Mucosa of rectum (tissue), 2 donors: Measurements from ENCODE around the gene TAF4.

Source experiments
- H3K27ac ChIP-seq, 2 donors: one replicate each; pipeline ENCODE4 v1.7.0; 2013; ENCODE audit warnings: inconsistent platforms in 2 of 2, low read depth in 2 of 2, low read length in 2 of 2
- H3K27me3 ChIP-seq, 2 donors: one replicate each; pipeline ENCODE4 v1.7.0; 2013; ENCODE audit warnings: low read length in 2 of 2; ENCODE audit not compliant: control insufficient read depth in 2 of 2, insufficient read depth in 2 of 2
- H3K36me3 ChIP-seq, 2 donors: one replicate each; pipeline ENCODE4 v1.7.0; 2013; ENCODE audit warnings: low read length in 2 of 2; ENCODE audit not compliant: control insufficient read depth in 2 of 2, insufficient read depth in 2 of 2
- H3K4me1 ChIP-seq, 2 donors: one replicate each; pipeline ENCODE4 v1.7.0; 2013; ENCODE audit warnings: low read length in 2 of 2, mild to moderate bottlenecking in 1 of 2; ENCODE audit not compliant: control insufficient read depth in 2 of 2, insufficient read depth in 2 of 2
- H3K4me3 ChIP-seq, 2 donors: one replicate each; pipeline ENCODE4 v1.7.0; 2013; ENCODE audit warnings: low read length in 2 of 2
- H3K9ac ChIP-seq, 2 donors: one replicate each; pipeline ENCODE4 v1.7.0; 2013; ENCODE audit warnings: low read length in 2 of 2, low read depth in 1 of 2, mild to moderate bottlenecking in 1 of 2
- H3K9me3 ChIP-seq, 2 donors: one replicate each; pipeline ENCODE4 v1.7.0; 2013; ENCODE audit warnings: low read length in 2 of 2; ENCODE audit not compliant: control insufficient read depth in 2 of 2
- donor health status: healthy.
- donor health status: Normal muscosa, but diverticular disease.

TAF4 gene

DNA sequence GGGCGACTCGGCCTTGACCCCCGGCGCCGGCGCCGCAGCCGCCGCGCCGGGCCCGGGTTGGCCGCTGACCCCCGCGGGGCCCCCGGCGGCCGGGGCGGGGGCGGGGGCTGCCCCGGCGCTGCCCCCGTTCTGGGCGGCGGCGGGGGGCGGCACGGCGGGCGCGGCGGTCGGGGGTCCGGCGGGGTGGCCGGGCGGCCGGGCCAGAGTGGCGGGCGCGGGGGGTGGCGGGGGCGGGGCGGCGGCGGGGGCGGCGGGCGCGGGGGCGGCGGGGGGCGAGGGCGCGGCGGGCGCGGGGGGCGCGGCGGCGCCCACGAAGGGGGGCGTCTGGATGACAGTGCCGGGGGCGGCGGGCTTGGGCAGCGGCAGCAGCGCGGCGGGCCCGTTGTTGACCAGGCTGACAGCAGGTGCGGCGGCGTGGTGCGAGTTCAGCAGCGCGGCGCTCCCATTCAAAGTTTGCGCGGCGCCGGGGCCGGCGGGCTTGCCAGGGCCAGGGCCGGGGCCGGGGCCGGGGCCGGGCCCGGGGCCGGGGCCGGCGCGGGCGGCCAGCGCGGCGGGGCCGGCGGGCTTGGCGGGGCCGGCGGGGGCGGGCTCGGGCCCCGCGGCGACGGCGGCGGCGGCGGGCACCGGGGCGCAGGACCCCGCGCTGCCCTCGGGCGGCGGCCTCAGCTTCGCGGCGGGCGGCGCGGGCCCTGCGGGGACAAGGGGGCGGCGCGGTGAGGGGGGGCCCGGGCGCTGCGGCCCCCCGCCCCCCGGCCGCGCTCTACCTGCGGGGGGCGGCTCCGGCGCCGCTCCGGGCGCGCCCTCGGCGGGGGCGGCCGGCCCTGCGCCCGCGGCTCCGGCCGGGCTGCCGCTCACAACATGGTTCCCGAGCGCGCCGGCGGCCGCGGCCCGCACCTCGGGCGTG lies 659 bp downstream of the TAF4 start:
- H3K27ac ChIP-seq, result peak overlapping the region; percentile 74 to 76
- H3K4me1 ChIP-seq, result peaks cover 44 to 49% of the 10 kb centered on the region in 2 donors
- H3K9ac ChIP-seq, result peak overlapping the region in 1 of 2 donors; percentile 67
- H3K9me3 ChIP-seq, result no peaks in the 10 kb centered on the region
- H3K4me3 ChIP-seq, result peak overlapping the region; percentile 63 to 68
- no peaks in the 10 kb centered on the region for H3K27me3 ChIP-seq
- no peaks in the 10 kb centered on the region for H3K36me3 ChIP-seq

GRCh38 chr20:62063981-62064769 lies 1.5 kb downstream of the TAF4 start:
- no peaks in the 10 kb centered on the region for H3K27me3 ChIP-seq
- no peaks in the 10 kb centered on the region for H3K9me3 ChIP-seq
- H3K9ac ChIP-seq, result peak overlapping the region in 1 of 2 donors; percentile 57
- H3K4me3 ChIP-seq, result peak overlapping the region; percentile 61 to 64
- H3K4me1 ChIP-seq, result peaks cover 36 to 40% of the 10 kb centered on the region in 2 donors
- no peaks in the 10 kb centered on the region for H3K36me3 ChIP-seq
- H3K27ac ChIP-seq, result peak overlapping the region; percentile 31 to 58

DNA sequence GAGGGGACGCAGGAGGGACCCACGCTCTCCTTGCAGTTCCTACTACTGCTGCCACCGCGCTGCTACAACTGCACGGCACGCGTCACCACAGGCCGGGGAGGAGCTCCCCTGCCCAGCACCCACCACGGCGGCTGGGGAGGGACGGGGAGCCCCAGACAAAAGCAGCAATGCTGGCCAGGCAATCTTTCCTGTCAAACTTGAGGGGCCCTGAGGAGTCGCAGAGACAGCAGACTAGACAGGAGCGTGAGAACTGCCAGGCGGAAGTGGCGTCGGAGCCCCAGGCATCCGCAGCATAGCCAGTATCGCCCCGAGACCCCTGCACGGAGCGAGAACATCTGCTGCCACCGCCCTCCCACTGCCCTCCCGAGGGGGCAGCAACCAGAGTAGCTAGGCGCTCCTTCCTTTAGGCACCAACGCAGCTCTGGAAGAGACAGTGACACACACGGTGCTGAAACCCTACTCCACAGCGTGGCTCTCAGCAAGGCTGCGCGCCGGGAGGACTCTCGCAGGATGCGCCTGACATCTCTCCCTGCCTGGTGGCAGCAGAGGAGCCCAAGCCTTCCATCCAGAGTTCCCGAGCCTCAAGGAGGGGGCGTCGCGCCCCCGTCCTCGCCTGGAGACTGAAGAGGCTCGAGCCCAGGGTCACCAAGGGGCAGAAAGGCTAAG lies 2.2 kb downstream of the TAF4 start:
- H3K9me3 ChIP-seq, result no peaks in the 10 kb centered on the region
- peak overlapping the region; percentile 61 to 64 for H3K4me3 ChIP-seq
- H3K36me3 ChIP-seq, result no peaks in the 10 kb centered on the region
- peak overlapping the region in 1 of 2 donors; percentile 23 for H3K27ac ChIP-seq
- H3K4me1 ChIP-seq, result peaks cover 30 to 33% of the 10 kb centered on the region in 2 donors
- no peaks in the 10 kb centered on the region for H3K27me3 ChIP-seq
- H3K9ac ChIP-seq, result peak overlapping the region in 1 of 2 donors; percentile 57

GRCh38 chr20:62062661-62063314 lies 2.9 kb downstream of the TAF4 start:
- H3K4me3 ChIP-seq, result peak overlapping the region in 1 of 2 donors; percentile 64
- H3K27ac ChIP-seq, result no peak overlapping the region
- no peaks in the 10 kb centered on the region for H3K27me3 ChIP-seq
- peaks cover 26 to 30% of the 10 kb centered on the region in 2 donors for H3K4me1 ChIP-seq
- no peak overlapping the region for H3K9ac ChIP-seq
- H3K36me3 ChIP-seq, result no peaks in the 10 kb centered on the region
- H3K9me3 ChIP-seq, result no peaks in the 10 kb centered on the region

GRCh38 chr20:62061851-62062423 lies 3.7 kb downstream of the TAF4 start:
- H3K4me3 ChIP-seq, result no peak overlapping the region
- no peaks in the 10 kb centered on the region for H3K9me3 ChIP-seq

GRCh38 chr20:62060631-62061541 lies 4.8 kb downstream of the TAF4 start:
- Histone ChIP-seq H3K4me1 (peaks cover 13 to 16% of the 10 kb centered on the region in 2 donors), H3K27me3 (no peaks in the 10 kb centered on the region), H3K9me3 (no peaks in the 10 kb centered on the region), H3K9ac (no peak overlapping the region), H3K27ac (no peak overlapping the region), H3K4me3 (no peak overlapping the region), H3K36me3 (peaks cover 2 to 5% of the 10 kb centered on the region in 2 donors)

More at GRCh38 chr20:62061851-62062423, 3.7 kb downstream of the TAF4 start:
- H3K4me1 ChIP-seq, result peaks cover 18 to 21% of the 10 kb centered on the region in 2 donors
- no peak overlapping the region for H3K9ac ChIP-seq
- H3K27ac ChIP-seq, result no peak overlapping the region
- no peaks in the 10 kb centered on the region for H3K36me3 ChIP-seq
- no peaks in the 10 kb centered on the region for H3K27me3 ChIP-seq

- Histone ChIP-seq H3K36me3 (peaks cover 2 to 7% of the 10 kb centered on the region in 2 donors), H3K27ac (no peak overlapping the region), H3K4me1 (peaks cover 13 to 16% of the 10 kb centered on the region in 2 donors), H3K9me3 (no peaks in the 10 kb centered on the region), H3K9ac (no peak overlapping the region), H3K4me3 (no peak overlapping the region), H3K27me3 (no peaks in the 10 kb centered on the region)
These were observed 5.6 kb downstream of the TAF4 start for GRCh38 chr20:62059920-62060630.

- Histone ChIP-seq H3K4me1 (peaks cover 13 to 16% of the 10 kb centered on the region in 2 donors), H3K36me3 (peaks cover 5 to 11% of the 10 kb centered on the region in 2 donors), H3K9me3 (no peaks in the 10 kb centered on the region), H3K4me3 (no peak overlapping the region), H3K27ac (no peak overlapping the region), H3K9ac (no peak overlapping the region), H3K27me3 (no peaks in the 10 kb centered on the region)
These were observed 6.3 kb downstream of the TAF4 start for GRCh38 chr20:62059401-62059800.
